Fibroblast of villous mesenchyme (primary cell): ENCODE results near the gene LRRC8D. TPM values are rescaled to one million over a fixed set of nuclear protein-coding genes. Genes with fewer than 3 reads are reported as not detected.

ENCODE experiments used
- DNase-seq: peaks from one replicate; pipeline ENCODE4 v3.0.0-alpha.2; 2010; ENCODE audit warnings: low read depth
- H3K4me3 ChIP-seq: 2 replicates; pipeline ENCODE4 v1.5.1; 2011; ENCODE audit warnings: low read depth, mild to moderate bottlenecking, low read length
- CTCF ChIP-seq: IDR thresholded peaks from 2 replicates; pipeline ENCODE4 v1.5.1; 2012; ENCODE audit warnings: low read depth, mild to moderate bottlenecking, low read length; ENCODE audit not compliant: insufficient read depth
- total RNA-seq: library from RNA; depleted of rRNA; stranded (reverse); fragments of >200 nt; gene quantifications from 2 replicates; pipeline ENCODE4 v1.2.3, GENCODE V29; 2012

The LRRC8D gene
- total RNA-seq, 1 donor = 58.7 TPM

- DNase-seq = no peak
- TF ChIP-seq CTCF = no peak
- H3K4me3 ChIP-seq = no peak overlapping the region
Observed at GRCh38 chr1:89911191-89911991, 90.6 kb downstream of the LRRC8D start.

DNA sequence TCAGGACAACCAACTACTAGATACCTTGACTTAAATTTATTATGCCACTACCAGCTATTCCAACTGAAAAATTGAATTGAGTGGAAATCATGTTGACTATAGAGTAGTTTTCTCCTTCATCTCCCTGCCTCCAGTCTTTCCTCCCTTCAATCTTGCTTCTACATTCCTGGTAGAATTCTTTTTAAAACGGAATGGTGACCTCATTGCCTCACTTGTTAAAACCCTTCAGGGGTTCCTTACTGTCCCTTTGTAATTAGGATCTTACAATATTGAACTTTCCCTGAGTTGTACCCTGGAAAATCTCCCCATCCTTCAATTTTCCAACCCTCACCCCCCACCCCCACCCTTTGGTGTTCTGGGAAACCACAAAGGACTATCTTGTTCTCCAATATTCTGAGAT lies 91.2 kb downstream of the LRRC8D start:
- DNase-seq = no peak
- TF ChIP-seq CTCF = no peak
- no peak overlapping the region for H3K4me3 ChIP-seq

- DNase-seq = no peak
- no peak for TF ChIP-seq CTCF
- H3K4me3 ChIP-seq = no peak overlapping the region
Observed at GRCh38 chr1:89913353-89914095, 92.7 kb downstream of the LRRC8D start.

GRCh38 chr1:89917353-89917752 lies 96.5 kb downstream of the LRRC8D start:
- no peak overlapping the region for H3K4me3 ChIP-seq
- DNase-seq = no peak
- TF ChIP-seq CTCF = no peak

DNA sequence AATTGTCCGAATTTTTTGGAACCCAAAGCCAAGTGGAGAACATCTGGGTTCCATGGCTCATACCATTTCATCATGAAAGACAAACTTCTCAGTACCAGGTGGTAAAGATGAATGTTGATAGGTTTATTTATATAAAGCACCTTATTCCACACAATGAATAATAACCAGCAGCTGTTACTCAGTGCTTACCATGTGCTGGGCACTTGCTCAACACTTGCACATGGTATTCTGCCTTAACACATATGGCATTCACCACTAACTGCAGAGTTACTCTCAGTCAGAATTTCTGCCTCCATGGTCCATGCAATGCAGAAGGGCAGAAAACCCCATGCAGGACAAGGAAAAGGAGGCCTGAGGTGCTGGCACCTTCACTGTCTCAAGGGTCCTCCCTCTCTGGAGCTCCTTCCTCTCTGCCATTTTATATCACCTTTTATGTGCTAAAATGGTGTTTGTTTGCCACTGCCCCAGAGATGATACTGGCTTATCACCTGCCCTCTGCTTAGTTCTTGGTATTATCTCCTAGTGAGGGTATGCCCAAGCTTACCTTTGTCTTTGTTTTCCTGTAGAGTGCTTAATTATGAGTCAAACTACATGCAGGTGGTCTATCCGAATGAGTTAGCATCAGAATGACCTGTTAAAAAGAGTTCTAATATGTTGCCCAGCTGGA lies 97.4 kb downstream of the LRRC8D start:
- no peak overlapping the region for H3K4me3 ChIP-seq
- TF ChIP-seq CTCF = no peak
- DNase-seq = peak; percentile 38

DNA sequence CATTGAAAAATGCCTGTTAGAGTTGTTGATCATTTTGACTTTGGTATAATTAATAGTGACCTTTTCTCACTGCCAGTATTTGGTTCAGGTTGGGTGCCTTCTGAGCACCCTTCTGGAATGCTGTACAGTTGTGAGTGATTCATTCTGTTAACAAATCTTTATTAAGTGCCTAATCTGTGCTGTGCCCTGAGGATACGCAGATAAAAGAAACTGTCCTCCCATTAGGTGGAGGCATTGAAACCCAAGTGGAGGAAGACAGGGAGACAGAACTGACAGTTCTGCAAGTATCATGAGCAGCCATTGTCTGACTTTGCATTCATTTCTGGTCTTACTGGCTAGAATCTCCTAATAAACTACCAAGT lies 97.9 kb downstream of the LRRC8D start:
- TF ChIP-seq CTCF = no peak
- DNase-seq = no peak
- H3K4me3 ChIP-seq = no peak overlapping the region
